Inflammatory macrophage treated with lipopolysaccharide for 4 hours (primary cell): Measurements from ENCODE around the gene KCNQ2.

ENCODE experiments used
- DNase-seq: peaks from one replicate; pipeline ENCODE4 v3.0.0-alpha.2; 2020

KCNQ2 gene

GRCh38 chr20:63469713-63470101 is 2.7 kb downstream of the KCNQ2 start:
- no peak for DNase-seq

GRCh38 chr20:63469019-63469712 is 3.3 kb downstream of the KCNQ2 start:
- no peak for DNase-seq

DNA sequence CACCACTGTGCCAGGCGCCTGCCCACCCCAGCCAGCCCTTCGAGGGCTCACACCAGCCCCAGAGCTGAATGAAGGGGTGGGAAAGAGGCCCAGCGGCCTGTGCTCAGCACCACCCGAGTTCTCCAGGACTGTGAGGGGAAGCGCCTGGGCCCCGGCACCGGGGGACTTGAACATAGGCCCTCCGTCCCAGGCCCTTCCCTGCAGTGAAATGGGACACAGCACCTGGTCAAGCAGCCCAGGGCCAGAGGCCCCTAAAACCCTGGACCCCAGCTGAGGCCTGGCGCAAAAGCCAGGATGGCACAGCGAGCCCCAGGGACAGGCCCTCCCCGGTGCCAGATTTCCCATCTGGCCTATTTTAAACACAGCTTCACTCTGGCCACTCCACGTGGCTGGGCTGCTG is 4.0 kb downstream of the KCNQ2 start:
- no peak for DNase-seq

DNA sequence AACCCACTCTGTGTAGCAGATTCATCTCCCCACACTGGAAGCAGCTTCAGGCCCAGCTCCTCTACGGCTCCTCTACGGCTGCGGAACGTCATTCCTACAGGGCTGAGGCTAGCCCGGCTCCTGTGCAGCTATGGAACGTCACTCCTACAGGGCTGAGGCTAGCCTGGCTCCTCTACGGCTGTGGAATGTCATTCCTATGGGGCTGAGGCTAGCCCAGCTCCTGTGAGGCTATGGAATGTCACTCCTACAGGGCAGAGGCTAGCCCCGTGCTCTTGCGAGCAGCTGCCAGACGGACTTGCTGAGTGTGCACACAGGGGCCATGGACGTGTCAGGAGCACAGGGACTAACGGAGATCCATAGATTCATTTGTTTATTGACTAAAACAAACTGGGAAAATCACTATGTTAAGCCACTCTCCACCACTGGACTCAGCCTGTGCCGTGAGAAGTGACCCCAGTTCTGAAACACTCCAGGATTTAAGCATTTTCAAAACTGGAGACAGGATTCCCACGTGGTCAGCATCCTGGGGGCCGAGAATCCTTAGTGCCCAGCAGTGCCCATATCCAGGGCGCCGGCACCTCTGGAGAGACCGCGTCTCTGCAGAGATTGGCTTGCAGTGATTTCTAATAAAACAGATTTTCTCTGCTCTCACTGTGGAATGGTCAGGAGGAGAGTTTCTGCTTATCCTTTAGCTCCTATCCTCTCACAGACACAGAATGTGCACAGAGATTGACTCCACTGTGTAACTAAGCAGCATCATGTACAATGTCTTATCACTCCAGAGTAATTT is 5.0 kb downstream of the KCNQ2 start:
- DNase-seq = no peak

GRCh38 chr20:63466861-63467260 is 5.6 kb downstream of the KCNQ2 start:
- DNase-seq = no peak

- DNase-seq = no peak
Observed at GRCh38 chr20:63466250-63466825, 6.1 kb downstream of the KCNQ2 start.

GRCh38 chr20:63465380-63466249 is 6.8 kb downstream of the KCNQ2 start:
- no peak for DNase-seq

DNA sequence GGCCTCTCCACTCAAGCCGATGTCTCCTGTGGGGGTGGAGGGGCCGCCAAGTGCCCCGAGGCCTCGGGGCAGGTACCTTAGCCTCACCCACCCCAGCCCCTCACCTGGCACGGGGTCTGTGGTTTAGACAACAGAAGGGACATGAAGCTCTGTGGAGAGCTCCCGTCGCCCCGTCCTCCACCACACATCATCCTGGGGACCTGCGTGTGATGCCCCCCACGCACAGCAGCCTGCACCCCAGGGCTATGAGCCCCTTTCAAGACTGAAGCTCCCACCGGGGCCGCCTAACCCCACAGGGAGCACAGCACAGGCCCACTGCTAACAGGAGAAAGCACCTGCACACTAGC is 8.2 kb downstream of the KCNQ2 start:
- DNase-seq = no peak

DNA sequence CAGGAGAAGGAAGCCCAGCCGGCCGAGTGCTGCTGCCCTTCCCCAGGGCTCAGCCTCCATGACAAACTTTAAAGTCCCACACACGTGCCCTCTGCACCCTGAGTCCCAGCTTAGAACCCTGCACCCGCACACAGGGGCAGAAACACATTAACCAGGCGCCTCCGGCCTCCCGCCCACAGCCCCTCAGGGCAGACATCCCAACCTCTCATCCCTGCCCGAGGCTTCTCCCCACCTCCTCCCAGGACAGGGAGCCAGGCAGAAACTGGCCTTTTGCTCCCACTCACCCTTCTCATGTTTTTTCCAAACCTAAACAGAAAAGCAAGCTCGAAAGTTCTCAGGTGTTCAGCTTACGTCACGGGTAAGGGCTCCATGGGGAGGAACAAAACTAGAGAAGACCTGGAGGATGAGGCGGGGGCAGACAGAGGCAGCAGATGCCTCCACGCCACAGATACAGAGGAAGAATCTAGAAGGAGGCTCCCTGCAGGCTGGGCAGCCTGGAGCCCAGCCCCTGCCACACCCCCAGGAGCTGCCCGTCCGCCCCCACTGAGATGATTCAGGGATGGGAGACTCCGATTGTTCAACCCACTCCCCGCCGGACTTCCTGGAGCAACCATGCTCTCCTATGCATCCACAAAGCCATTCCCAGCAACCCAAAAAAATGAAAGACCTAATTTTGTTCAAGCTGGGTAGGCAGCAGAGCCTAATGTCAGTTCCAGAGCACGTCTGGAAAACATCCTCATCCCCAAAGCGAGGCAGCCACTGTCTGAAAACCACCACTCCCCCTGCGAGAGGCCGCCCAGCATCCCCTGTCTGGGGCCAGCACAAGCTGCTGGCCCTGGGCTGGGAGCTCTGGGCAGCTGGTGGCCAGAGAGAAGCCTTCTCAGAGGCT is 8.8 kb downstream of the KCNQ2 start:
- DNase-seq = no peak

- no peak for DNase-seq
Observed at GRCh38 chr20:63462244-63462643, 10.2 kb downstream of the KCNQ2 start.

- no peak for DNase-seq
Observed at GRCh38 chr20:63461104-63461763, 11.2 kb downstream of the KCNQ2 start.

GRCh38 chr20:63459070-63459380 is 13.4 kb downstream of the KCNQ2 start:
- DNase-seq = no peak

- DNase-seq = no peak
Observed at GRCh38 chr20:63458170-63459069, 14.0 kb downstream of the KCNQ2 start.

GRCh38 chr20:63457737-63458136 is 14.7 kb downstream of the KCNQ2 start:
- no peak for DNase-seq

DNA sequence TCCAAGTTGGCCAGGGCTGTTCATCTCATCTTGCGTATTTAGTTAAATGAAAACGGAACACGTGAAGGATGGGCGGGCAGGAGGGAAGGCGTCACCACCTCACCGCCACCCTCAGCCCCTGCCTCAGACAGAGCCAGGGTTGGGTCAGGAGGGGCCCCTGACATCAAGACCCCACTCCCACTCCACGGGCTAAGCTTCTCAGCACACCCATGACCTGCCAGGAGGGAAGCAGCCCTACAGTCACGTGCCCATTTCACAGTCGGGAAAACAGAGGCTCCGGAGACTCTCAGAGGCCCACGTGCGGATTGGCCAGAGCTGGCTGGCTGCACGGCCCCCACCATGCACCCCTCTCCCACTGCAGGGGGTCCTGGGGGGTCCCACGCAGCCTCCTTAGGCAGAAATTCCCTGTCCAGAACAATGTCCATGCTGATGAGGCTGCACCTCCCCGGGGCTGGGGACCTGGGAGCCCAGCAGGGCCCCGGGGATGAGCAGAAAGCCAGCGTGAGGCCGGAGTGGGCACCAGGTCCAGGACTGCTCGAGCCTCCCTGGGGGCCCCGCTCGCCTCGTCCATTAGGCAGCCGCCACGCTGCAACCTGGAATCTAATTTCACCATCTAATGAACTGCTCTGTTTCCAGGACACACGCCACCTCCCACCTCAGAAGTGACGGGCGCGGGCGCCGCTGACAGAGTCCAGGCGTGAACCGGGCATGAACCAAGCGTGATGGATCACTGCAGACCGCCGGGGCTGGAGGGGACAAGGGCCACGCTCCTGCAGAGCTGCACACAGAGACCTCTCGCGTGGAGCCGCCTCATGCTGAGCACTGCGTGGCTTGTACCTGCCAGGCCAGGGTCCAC is 15.8 kb downstream of the KCNQ2 start:
- no peak for DNase-seq

- no peak for DNase-seq
Observed at GRCh38 chr20:63455568-63455859, 16.9 kb downstream of the KCNQ2 start.

- no peak for DNase-seq
Observed at GRCh38 chr20:63454731-63455567, 17.5 kb downstream of the KCNQ2 start.

- DNase-seq = peak; percentile 11
Observed at GRCh38 chr20:63452821-63453523, 19.5 kb downstream of the KCNQ2 start.
